Left hindlimb (tissue), 1 donor: Measurements from ENCODE around the gene GTF3A.
"Not testable (repeated sequence)": the region's sequence is repeated elsewhere in the genome, so short reads cannot be mapped to it uniquely, and the experiment has no call there.

Experiments
- DNase-seq: peaks from one replicate; pipeline ENCODE4 v3.0.0-alpha.2; 2018

Gene GTF3A

GRCh38 chr13:27424246-27425157, at the start of gene GTF3A:
Gene GTF3A, plus strand, starts transcription at chr13:27424619.
- DNase-seq = peak; percentile 90

- peak; percentile 75 for DNase-seq
Measured at GRCh38 chr13:27374650-27375049, 49.8 kb upstream of the GTF3A start.

DNA sequence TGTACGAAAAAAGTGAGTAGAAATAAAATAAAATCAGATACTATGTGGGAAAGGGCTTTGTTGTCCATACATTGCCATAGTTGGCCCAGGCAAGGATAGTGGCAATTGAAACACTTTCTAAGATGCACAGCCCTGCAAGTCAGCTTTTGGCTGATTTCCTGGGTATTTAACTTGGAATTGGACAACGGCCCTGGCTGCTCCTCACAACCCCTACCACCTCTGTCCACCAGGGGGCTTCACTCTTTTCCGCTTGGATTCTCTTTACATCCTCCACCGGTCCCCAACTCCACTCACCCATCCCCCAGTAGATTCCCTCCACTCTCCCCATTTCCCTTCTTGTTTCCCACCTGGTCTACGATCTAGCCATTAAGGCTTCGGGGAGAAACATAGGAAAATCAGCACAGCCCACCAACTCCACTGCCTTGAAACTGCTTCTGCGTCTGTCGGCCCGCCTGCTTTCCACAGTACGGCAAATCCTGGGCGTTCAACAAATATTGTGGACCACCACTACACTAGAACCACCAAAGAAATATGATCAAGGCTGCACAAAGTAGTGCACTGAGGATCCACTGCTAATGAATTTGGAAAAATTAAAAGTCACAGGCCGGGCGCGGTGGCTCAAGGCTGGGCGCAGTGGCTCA, 48.6 kb upstream of the GTF3A start:
- DNase-seq = peak; percentile 76

DNA sequence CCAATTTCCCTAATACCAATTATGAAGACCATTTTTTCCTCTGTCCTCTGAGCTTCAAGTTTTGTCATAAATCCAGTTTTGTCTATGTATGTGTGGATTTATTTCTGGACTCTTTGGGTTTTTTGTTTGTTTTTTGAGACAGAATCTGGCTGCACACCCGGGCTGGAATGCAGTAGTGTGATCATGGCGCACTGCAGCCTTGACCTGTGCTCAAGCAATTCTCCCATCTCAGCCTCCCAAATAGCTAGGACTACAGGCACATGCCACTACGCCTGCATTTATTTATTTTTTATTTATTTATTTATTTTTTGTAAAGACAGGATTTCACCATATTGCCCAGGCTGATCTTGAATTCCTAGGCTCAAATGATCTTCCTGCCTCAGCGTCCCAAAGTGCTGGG, 45.3 kb upstream of the GTF3A start:
- DNase-seq = no peak

DNA sequence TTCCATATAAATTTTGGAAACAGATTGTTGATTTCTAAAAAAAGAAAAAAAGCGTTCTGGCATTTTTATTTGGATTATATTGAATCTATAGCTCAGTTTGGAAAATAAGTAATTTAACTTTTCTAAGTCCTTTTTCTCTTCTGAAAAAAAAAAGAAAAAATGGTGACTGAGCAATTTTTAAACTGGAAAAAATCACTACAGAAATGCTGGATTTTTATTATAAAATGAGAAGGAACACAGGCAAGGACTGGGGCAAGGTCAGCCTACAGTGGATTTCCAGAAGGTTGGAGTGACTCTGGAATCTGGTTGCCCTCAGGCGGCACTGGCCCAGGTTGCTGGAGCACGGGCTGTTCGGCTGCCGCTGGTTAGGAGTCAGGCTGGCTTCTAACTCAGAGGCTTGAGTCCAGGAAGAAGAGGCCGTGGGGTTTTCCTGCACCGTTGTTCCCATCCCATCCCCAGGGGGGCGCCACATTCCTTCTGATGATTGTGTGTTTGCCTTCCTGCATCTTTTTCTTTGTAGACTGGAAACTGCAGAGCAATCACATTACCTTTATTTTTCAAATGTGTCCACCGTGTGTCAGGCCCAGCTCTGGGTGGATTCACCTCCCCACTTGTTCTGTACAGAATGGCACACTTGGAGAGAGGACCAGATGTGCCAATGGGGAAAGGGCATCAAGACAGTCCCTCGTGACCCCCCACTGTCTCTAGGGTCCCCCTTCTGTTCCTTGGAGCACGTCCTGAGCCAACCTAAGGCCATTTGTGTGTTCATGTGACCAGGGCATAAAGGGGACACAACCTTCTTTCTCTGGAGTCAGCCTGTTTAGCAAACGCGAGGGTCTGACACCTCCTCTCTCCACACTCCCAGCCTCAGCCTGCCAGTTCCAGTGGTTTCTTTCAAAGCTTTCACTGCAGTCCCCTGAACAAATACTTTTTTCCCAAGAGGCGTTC, 44.5 kb upstream of the GTF3A start:
- DNase-seq = peak; percentile 67

- no peak for DNase-seq
Measured at GRCh38 chr13:27381601-27382000, 42.8 kb upstream of the GTF3A start.

DNA sequence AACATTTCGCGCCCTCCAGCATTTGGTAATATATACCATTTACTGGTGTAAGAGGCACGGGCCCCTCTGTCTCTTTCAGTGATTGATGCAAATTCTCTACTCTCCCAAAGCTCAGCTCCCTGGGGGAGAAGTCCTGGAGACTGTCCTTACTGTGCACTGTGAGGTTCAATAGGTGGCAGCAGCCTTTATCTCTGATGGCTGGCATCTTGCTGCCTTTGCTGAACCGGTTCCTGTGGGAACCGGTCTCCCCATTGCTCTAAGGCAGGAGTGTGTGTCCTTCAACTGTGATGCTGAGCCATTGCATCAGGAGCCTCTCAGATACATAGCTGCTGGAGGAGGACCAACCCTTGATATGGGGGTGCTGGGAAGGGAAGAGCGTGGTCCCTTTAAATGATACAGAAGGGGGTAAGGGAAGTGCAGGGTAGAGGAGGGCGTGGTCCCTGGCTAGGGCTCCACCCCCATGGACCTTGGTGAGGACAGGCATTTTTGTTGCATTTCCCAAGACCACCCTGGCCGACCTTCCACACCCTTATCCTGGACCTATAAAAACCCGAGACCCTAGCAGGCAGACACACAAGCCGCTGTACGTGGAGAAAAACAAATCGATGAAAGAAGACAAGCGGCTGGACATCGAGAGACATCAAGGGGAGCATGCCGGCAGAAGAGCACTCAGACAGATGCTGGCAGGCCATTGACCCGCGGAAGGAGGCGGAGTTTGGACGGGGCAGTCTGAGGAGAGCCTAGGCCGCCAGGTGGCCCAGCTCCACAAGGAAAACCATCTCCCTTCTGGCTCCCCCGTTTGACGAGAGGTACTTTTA, 41.1 kb upstream of the GTF3A start:
- DNase-seq = no peak

DNA sequence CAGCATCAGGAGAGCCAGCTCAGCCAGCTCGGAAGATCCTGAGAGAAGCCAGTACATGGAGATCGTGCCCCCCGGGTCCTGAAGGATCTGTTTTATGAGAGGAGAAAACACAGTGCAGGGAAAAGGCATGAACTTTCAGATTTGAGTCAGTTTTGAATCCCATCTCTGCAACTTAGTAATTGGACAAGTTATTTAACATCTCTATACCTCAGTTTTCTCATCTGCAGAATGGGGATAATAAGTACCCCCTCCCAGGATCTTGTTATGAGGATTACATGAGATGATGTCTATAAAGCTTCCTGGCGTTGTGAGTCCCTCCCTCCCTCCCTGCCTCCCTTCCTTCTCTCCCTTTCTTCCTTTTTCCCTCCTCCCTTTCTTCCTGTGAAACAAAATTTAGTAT, 40.1 kb upstream of the GTF3A start:
- no peak for DNase-seq

GRCh38 chr13:27388241-27388640, 36.2 kb upstream of the GTF3A start:
- DNase-seq = no peak

GRCh38 chr13:27389891-27390290, 34.5 kb upstream of the GTF3A start:
- DNase-seq = no peak

GRCh38 chr13:27391471-27391870, 32.9 kb upstream of the GTF3A start:
- DNase-seq = no peak

DNA sequence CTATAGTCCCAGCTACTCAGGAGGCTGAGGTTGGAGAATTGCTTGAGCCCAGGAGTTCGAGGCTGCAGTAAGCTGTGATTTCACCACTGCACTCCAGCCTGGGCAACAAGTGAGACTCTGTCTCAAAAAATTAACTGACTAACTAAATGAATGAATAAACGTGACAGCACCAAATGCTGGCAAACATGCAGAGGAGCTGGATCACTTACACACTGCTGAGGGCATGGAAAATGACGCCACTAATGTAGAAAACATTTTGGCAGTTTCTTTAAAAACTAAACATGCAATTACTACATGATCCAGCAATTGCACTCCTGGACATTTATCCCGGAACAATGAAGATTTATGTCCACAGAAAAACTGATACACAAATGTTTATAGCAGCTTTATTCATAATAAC, 31.3 kb upstream of the GTF3A start:
- DNase-seq = no peak

DNA sequence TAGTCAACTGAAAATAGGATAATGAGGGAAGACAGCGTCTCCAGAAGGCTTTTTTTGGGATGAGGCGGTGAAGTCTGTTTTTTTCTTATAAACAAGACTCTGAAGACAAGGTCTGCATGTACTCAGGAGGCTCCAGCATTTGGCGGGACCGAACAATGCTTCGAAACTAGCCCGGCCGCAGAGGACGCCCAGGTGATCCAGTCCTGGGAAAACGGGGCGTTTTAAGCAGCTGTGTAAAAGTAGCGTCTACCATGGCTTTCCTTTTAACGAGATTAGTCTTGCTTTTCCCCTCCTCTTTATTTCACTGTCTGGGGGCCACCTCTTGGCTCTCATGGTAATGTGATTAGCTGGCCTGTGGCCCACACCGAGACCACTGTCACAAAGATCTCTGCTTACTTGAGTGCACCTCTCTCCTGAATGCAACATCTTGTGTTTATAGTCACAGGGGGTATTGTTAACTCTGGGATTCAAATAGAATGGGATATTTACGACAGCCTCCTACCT, 29.4 kb upstream of the GTF3A start:
- no peak for DNase-seq

DNA sequence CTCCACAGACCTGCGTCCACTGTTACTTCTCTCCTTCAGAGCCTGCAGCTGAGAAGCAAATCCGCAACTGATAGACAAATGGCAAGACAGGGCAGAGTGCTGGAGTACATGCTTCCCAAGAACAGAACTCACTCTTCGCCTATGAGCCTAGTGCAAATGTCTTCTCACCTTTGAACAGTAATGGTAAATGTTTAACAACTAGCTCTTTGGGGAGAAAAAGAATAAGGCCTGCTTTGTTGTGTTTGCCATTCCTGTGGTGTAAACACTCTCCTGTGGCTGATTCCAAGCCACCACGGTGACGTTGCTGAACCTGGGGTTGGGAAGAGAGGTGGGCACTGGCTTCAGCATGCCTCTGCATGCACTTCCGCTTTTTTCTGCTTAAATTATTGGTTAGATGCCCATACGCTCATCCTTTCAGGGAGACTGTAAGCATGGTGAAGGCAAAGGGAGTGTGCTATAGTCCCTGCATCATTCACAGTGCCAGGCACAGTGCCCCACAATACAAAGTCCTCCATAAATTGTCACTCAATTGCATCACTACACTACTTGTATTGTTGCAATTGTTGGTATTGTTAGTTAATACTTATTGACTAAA, 28.1 kb upstream of the GTF3A start:
- no peak for DNase-seq

DNA sequence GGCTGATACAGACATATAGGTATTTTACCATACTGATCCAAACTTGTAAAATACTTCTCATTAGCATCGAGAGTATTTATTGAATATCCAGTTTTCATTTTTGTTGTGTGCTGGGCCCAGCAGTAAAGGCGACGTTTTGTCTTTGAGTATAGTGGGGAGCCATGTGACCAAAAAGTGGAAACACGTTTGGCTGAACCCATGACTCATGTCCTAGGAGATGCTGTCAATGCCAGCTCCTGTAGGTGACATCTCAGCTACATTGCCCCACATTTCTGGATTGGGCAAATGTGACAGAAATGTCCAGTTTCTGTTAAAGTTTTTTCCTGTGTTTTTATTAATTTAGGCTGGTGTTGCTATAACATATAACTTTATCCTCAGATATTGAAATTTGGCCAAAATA, 26.1 kb upstream of the GTF3A start:
- DNase-seq = no peak

- not testable (repeated sequence) for DNase-seq
Measured at GRCh38 chr13:27400405-27400804, 24.0 kb upstream of the GTF3A start.

- DNase-seq = no peak
Measured at GRCh38 chr13:27401210-27401609, 23.2 kb upstream of the GTF3A start.

- DNase-seq = no peak
Measured at GRCh38 chr13:27403203-27403678, 21.2 kb upstream of the GTF3A start.

DNA sequence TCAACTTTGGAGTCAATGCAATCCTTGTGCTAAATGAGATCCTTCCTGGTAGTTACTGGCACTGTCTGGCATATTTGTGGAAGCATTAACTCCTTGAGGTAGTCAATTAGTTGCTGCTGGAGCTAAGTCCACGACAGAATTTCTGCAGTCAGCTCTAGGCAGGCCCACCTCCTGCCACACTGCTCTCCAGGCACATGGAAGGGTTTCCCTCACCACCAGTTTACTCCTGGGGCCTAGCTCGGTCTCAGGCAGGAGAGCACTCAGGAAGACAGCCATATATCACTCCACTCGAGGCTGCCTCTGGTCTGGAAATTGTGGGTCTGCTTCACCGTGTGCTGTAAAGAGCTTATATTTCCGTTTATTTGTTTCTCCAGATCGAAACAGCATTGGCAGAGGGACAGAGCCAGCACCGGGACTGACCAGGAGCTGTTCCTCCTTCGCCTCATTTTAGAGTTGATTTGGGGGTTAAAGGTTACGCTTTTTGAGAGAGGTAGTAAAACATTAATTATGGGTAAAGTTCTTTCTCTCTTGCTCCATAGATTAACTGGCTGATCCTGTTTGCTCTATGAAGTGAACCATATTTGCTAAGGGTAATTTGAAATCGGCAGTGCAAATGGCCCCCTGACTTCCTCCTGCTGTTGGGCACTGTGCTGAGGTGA, 20.6 kb upstream of the GTF3A start:
- DNase-seq = no peak

DNA sequence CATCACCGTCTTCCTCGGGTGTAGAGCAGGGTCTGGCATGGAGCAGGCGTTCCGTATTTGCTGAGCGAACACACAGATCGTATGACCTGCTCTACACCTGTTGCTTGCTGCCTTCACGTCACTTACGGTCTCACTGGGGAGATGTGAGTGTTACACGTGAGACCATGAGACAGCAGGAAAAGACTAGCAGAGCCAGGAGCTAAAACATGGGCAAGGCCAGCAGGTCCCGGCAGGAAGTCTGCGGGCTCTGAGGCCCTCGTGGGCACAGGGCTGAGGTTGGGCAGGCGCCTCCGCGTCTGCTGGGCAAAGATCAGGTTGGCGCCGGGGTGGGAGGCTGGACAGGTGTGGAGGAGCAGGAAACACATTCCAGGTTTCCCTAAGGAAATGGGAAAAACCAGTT, 19.7 kb upstream of the GTF3A start:
- DNase-seq = no peak

DNA sequence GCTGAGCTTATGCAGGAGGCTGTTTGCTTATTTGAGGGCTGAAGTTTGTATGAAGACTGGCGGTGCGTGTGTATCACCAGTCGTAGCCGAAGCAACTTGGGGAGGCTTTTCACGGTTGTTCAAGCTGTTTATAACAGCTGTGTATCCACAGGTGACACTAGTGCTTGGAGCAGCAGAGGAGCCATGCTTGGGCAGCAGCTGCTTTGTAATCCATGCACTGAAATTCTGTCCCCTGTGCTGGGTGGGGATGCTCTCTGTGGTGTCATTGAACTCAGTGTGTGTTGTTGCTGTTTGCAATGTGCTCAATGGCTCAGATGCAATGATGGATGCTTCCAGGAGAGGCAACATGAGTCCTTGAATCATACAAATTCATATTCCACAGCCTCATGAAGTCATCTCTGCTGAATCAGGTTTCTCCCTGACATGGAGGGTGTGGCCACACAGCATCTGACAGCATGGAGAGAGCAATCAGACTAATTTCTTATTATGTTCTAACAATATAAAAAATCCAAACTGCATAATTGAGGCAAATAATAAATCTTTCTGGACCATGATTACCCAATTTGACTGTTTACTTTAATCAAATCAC, 18.8 kb upstream of the GTF3A start:
- DNase-seq = no peak
